ENCODE measurements around the gene ANTXR1. TPM values are rescaled to one million over a fixed set of nuclear protein-coding genes. Genes with fewer than 3 reads are reported as not detected.

ANTXR1 gene
- total RNA-seq, 1 donor from 2014 or later = not detected

DNA sequence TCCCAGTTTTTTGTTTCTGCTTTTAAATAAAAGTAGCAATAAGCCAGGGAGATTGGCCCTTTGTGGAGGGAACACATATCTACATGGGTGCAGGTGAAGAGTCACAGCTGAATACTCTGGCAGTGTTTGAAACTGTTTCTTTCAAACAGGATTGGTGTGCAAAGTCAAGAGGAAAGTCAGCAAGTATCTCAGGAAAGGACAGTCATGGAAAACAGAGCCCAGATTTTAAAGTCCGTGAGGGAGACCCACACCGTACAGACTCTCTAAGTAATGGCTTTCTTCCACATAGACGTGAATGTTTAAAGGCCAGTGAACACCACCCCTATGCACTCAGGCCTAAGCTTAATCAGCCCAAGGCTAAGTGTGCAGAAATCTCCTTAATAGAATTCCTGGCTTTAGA, 278.7 kb downstream of the ANTXR1 start:
- Mint-ChIP-seq H3K27ac (no peak overlapping the region), H3K4me3 (no peak overlapping the region), H3K4me1 (ENCODE audit: low read depth) (no peaks in the 10 kb centered on the region), H3K9me3 (no peaks in the 10 kb centered on the region), H3K27me3 (ENCODE audit: insufficient read depth) (peaks cover 11% of the 10 kb centered on the region), H3K36me3 (ENCODE audit: low read depth) (no peaks in the 10 kb centered on the region)
- DNase-seq (ENCODE audit: low spot score) = no peak
- intact Hi-C loops (cut with micrococcal nuclease) = no loop called here

DNA sequence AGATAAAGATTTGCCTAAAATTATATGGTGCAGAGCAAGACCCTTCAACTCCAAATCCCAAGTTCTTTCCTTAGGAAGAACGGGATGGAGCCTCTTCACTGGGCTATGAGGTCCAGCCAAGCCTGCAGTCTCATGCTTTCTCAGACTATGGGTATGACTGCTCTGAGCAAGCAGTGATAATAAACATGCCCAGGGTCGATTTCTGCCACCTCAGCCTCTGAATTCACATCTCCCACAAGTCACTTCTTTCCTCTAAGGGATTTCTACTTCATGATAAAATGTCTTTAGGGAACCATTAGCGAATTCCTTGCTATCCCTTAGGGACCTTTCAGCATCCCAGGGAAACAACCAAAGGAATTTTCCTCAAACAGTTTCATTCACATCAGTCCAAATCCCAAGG, 279.3 kb downstream of the ANTXR1 start:
- H3K27ac Mint-ChIP-seq = no peak overlapping the region
- no peaks in the 10 kb centered on the region for H3K4me1 Mint-ChIP-seq (ENCODE audit: low read depth)
- no peak overlapping the region for H3K4me3 Mint-ChIP-seq
- intact Hi-C loops (cut with micrococcal nuclease) = no loop called here
- no peaks in the 10 kb centered on the region for H3K36me3 Mint-ChIP-seq (ENCODE audit: low read depth)
- no peak for DNase-seq (ENCODE audit: low spot score)
- H3K27me3 Mint-ChIP-seq (ENCODE audit: insufficient read depth) = peaks cover 11% of the 10 kb centered on the region
- no peaks in the 10 kb centered on the region for H3K9me3 Mint-ChIP-seq

- peaks cover 8% of the 10 kb centered on the region for H3K27me3 Mint-ChIP-seq (ENCODE audit: insufficient read depth)
- no peak overlapping the region for H3K27ac Mint-ChIP-seq
- intact Hi-C loops (cut with micrococcal nuclease) = no loop called here
- no peaks in the 10 kb centered on the region for H3K36me3 Mint-ChIP-seq (ENCODE audit: low read depth)
- no peak for DNase-seq (ENCODE audit: low spot score)
- H3K4me1 Mint-ChIP-seq (ENCODE audit: low read depth) = no peaks in the 10 kb centered on the region
- H3K9me3 Mint-ChIP-seq = no peaks in the 10 kb centered on the region
- no peak overlapping the region for H3K4me3 Mint-ChIP-seq
Measured at GRCh38 chr2:69296421-69296820, 283.4 kb downstream of the ANTXR1 start.

GRCh38 chr2:69297216-69297615, 284.2 kb downstream of the ANTXR1 start:
- no peak for DNase-seq (ENCODE audit: low spot score)
- Mint-ChIP-seq H3K36me3 (ENCODE audit: low read depth) (no peaks in the 10 kb centered on the region), H3K27ac (no peak overlapping the region), H3K4me3 (no peak overlapping the region), H3K27me3 (ENCODE audit: insufficient read depth) (peaks cover 11% of the 10 kb centered on the region), H3K9me3 (no peaks in the 10 kb centered on the region), H3K4me1 (ENCODE audit: low read depth) (no peaks in the 10 kb centered on the region)
- intact Hi-C loops (cut with micrococcal nuclease) = no loop called here

DNA sequence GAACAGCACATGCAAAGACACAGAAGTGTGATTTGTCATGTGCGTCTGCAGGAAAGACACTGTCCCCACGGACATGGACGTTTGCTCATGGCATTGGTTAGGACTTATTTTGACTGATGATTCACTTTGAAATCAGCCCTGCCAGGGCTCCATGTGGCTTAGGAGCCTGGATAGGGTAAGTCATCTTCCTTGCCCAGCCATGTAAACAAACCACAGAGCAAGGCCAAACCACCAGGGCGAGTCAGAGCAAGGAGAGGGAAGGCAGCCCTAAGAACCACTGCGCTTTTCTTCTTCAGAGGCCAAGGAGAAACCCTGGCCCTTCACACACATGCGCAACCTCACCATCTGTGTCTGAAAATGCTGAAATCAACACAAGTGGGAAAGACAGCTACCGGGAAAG, 285.3 kb downstream of the ANTXR1 start:
- Mint-ChIP-seq H3K9me3 (no peaks in the 10 kb centered on the region), H3K36me3 (ENCODE audit: low read depth) (no peaks in the 10 kb centered on the region), H3K27ac (no peak overlapping the region), H3K4me3 (no peak overlapping the region), H3K27me3 (ENCODE audit: insufficient read depth) (peaks cover 13% of the 10 kb centered on the region), H3K4me1 (ENCODE audit: low read depth) (no peaks in the 10 kb centered on the region)
- intact Hi-C loops (cut with micrococcal nuclease) = no loop called here
- no peak for DNase-seq (ENCODE audit: low spot score)

DNA sequence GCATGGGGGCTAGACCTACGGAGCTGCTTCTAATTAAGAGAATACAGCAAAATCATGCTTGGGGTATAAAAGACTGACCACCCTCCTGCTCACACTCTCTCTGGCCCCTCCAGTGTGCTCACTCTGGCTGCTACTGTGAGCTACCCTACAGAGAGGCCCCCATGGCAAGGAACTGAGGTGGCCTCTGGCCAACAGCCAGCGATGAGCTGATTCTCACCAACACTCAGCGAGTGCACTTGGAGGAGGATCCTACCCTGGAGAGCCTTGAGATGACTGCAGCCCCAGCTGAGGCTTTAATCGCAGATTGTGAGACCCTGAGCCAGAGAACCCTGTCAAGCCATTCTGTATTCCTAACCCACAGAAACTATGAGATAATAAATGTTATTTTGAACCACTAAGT, 285.9 kb downstream of the ANTXR1 start:
- Mint-ChIP-seq H3K27ac (no peak overlapping the region), H3K4me1 (ENCODE audit: low read depth) (no peaks in the 10 kb centered on the region), H3K4me3 (no peak overlapping the region), H3K9me3 (no peaks in the 10 kb centered on the region), H3K36me3 (ENCODE audit: low read depth) (no peaks in the 10 kb centered on the region), H3K27me3 (ENCODE audit: insufficient read depth) (peaks cover 15% of the 10 kb centered on the region)
- no peak for DNase-seq (ENCODE audit: low spot score)
- intact Hi-C loops (cut with micrococcal nuclease) = no loop called here

Other genes starting within 250 kb of the ANTXR1 start
- not detected in 2 replicates for gene BMP10, start 141.8 kb upstream of the ANTXR1 start, total RNA-seq
- gene GKN2, start 60.3 kb upstream of the ANTXR1 start, total RNA-seq = not detected in 2 replicates
- gene GKN1, start 38.5 kb upstream of the ANTXR1 start, total RNA-seq = not detected in 2 replicates

All from activated T-helper 1 cell treated with anti-CD3 and anti-CD28 coated beads, Interleukin-12 subunit alpha, Interleukin-12 subunit beta, Interleukin-2, Interleukin-4 antibody, amounts not matched to agents 30 ng/mL and 10 ng/mL and 1 ng/mL, durations not matched to agents 14 hours and 24 hours and 36 hours (primary cell).